GM19328 (cell line): ENCODE data around the gene SPINK7.
"Not testable (repeated sequence)": the region's sequence is repeated elsewhere in the genome, so short reads cannot be mapped to it uniquely, and the experiment has no call there.

ENCODE experiments used
- ATAC-seq: cut with Tn5 transposase; IDR thresholded peaks from one replicate; pipeline ENCODE4 v1.9.1; 2021; ENCODE audit warnings: mild to moderate bottlenecking, moderate library complexity; ENCODE audit not compliant: unreplicated experiment

The SPINK7 gene

DNA sequence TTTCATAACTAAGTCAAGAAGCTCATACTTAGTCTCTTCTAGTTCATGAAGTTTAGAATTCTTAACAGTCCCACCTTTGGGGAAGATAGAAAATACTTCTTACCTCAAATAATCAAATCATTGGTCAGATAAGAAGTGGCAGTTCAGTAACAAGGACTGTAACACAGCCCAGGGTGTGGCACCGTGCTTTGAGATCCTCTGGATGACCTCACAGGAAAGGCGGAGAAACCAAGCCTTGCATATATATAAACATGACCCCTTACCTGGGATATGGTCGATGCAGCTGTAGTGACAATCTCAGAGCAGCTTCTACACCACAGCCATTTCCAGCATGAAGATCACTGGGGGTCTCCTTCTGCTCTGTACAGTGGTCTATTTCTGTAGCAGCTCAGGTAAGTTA is at the start of gene SPINK7:
Gene SPINK7 (plus strand): TSS at position 271 of the 400 bp plus-strand sequence. CDS start 61 bp downstream, at position 332.
- ATAC-seq, result no peak

DNA sequence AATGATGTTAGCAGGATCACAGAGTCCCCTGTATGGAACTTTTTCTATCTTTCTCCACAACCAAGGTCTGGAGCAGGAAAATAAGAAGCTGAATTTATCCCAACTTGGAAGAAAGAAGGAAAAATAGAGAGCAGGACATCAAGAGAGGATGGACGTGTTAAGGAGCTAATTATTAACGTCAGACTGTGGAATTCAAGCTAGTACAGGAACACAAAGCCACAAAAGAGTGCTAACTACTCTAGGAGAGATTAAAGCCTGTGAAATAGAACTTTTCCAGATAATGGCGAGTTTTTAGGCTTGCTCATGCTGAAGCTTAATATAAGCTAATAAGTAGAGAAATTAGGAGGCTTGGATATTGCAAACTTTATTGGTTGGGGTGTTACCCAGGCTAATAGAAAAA is 44.3 kb upstream of the SPINK7 start:
- no peak for ATAC-seq

DNA sequence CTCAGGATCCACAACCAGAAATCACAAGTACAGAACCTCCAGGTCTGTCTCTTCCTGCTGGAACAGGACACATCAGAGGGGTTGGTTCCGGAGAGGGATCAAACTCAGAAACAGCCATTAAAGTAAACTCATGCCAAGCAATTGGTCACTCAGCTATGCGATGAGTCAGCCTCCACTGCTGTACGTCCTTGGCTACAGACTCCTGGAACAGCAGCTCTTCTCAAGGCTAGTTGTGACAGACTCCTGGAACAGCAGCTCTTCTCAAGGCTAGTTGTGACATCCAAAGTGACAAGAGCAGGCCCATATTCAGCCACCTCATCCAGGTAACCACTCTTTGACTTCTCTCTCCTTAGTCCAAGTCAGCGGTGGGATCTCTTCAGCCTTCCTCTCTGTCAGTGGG is 43.7 kb upstream of the SPINK7 start, which contains the start of gene SPINK13:
Gene SPINK13 (plus strand): TSS at position 229 of the 400 bp plus-strand sequence. CDS start 1,279 bp downstream, outside the sequence.
- no peak for ATAC-seq

DNA sequence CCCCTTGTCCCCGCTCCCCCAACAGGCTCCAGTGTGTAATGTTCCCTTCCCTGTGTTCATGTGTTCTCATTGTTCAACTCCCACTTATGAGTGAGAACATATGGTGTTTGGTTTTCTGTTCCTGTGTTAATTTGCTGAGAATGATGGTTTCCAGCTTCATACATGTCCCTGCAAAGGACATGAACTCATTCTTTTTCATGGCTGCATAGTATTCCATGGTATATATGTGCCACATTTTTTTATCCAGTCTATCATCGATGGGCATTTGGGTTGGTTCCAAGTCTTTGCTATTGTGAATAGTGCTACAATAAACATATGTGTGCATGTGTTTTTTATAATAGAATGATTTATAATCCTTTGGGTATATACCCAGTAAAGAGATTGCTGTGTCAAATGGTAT is 37.1 kb upstream of the SPINK7 start:
- ATAC-seq, result not testable (repeated sequence)

DNA sequence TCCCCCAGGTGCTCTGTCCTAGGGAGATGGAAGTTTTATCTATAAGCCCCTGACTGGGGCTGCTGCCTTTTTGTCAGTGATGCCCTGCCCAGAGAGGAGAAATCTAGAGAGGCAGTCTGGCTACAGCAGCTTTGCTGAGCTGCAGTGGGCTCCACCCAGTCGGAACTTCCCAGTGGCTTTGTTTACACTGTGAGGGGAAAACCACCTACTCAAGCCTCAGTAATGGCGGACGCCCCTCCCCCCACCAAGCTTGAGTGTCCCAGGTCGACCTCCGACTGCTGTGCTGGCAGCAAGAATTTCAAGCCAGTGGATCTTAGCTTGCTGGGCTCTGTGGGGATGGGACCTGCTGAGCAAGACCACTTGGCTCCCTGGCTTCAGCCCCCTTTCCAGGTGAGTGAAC is 31.3 kb upstream of the SPINK7 start:
- ATAC-seq, result not testable (repeated sequence)

DNA sequence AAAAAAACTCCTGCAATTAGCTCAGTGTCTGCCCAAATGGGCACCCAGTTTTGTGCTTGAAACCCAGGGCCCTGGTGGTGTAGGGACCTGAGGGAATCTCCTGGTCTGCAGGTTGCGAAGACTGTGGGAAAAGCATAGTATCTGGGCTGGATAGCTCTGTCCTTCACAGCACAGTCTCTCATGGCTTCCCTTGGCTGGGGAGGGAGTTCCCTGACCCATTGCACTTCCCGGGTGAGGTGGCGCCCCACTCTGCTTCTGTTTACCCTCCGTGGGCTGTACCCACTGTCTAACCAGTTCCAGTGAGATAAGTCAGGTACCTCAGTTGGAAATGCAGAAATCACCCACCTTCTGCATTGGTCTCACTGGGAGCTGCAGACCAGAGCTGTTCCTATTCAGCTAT is 30.9 kb upstream of the SPINK7 start:
- not testable (repeated sequence) for ATAC-seq

DNA sequence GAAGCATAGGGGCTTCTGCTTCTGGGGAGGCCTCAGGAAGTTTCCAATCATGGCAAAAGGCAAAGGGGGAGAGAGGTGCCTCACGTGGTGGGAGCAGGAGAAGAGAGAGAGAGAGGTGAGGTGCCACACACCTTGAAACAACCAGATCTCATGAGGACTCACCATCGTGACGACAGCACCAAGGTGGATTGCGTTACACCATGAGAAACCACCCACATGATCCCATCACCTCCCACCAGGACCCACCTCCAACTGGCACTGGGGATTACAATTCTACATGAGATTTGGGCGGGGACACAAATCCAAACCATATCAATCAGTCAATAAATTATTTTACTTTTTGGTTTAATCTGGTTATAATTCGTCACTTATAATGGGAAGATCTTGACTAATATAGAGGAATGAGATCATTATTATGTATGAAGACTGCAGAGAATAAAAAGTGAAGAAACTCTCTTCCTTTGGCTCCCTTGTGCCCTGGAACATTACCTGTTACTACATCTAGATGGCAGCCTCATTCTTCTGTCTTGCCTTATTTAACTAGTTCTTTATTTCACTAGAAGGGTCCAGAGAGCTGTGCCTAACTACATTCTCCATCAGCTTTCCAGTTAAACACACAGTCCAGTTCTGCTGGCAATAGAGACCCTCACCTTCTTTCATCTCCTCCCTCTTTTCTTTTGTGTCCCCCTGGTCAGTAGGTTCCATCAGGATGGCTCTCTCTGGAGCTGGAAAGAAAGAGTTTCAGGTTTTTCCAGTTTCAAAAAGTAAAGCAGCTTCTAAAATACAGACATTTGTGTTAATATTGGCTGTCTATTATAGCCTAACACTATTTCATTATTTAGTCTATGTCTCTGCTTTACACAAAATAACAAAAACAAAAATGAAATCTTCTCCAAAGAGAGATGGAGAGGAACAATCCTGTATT is 21.7 kb upstream of the SPINK7 start:
- no peak for ATAC-seq

DNA sequence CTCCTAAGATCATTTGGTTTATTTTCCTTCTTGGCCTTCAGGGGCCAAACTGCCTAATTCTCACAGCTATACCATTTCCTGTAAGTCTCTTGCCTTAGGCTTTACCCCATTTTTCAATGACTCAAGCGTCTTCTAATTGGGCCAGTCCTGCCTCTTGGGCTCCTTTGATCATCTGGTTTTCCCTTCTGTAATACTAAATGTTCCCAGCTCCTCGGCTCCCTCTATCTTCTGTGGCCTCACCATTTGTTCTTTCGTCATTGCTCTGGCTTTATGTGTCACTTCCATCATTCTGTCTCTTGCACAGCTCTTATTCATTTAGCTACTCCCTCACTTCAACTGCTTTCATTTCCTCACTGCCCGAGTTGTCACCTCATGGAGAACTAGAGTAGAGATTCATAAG is 14.5 kb upstream of the SPINK7 start:
- no peak for ATAC-seq

DNA sequence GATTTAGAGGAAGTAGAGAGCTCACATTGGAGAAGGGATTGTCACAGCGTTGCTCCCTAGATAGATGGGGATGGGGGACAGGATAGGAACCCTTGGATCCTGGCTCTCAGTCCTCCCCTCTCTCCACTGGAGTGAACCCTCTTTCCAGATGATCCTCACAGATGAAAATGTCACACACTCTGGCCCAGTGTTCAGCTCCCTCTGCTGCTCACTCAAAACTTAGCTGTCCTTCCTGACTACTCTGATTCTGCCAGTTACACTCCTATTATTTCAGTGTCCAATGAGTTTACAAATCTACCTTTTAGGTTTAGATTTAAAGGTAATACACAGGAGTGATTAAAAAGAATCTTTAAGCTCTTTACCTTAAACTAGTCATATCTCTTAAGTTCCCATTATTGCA is 5.8 kb upstream of the SPINK7 start:
- no peak for ATAC-seq

DNA sequence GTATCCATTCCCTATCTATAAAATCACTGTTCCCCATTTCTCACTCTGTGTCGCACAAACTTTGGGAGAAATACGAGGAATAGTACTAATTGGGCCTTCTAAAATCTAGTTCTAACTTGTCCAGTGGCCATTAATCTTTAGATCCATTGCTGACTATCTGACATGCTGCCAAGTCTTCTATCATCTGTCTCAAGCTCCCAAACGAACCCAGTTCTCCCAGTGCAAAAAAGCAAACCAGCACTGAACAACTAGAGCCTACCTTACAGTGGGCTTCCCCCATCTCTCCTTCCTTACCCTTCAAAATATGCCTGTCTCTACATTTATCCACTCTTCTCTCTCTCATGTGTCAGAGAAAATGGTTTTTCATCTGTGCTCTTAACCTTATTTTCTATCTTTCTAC is 3.2 kb upstream of the SPINK7 start:
- ATAC-seq, result no peak

DNA sequence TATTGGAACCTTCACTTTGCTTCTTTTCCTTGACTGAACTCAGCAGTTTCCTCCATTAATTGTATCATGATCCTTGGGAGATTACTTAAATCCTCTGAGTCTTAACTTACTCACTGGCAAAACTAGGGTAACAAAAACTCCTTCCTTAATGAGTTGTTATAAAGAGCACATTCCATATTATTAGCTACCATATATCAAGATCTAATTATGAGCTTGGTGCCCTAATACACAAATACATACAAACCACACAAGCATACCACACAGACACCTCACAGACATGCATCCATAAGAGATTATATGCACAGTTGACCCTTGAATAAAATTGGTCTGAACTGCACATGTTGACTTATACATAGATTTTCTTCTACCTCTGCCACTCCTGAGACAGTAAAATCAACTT is 2.5 kb upstream of the SPINK7 start:
- ATAC-seq, result no peak

DNA sequence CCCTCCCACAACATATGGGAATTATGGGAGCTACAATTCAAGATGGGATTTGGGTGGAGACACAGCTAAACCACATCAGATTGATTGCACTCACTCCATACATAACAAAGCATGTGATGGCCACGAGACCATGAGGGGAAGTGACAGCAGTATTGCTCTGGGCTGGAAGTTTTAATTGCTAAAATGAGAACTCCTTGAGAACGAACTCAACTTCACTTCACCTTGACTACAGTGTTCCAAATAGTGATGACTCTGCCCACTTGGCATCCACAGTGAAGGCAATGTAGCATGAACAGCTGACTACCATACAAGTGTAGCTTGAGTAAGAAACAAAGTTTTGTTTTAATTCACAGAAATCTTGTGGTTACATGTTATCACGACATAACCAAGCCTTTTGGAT is 739 bp upstream of the SPINK7 start:
- no peak for ATAC-seq

DNA sequence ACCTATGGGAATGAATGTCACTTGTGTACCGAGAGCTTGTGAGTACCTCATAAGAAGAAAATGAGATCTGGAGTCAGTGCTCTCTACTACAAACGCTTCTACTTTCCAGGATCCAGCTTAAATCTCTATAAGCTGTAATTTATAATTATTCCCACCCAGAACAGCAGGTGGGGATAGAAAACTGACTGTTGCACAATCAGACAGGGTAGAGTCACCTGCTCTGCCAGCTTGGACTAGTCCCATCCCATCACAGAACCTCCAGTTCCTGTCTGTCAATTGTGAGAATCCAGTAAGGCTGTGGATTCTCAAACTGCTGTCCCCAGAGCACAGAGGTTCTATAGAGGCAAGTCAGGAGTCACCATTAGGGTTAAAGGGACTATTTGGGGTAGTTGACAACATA is 2.0 kb downstream of the SPINK7 start:
- no peak for ATAC-seq

DNA sequence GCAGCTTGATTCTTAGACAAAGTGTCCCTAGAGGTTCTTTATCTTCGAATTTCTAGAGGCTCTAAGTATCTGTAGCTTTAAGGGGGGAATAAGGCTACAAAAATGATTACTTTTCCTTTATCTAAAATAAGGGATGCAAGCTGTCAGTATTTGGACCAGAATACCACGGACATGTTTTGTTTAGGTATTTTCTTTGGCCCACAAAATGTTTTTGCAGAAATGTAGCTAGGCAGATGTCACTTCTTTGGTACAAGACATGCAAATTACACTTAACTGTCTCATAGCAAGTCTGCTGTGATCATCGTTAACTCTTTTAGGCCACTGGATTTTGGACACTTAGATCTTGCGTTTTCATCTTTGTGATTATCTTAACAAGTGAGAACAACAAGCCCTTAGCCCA is 2.5 kb downstream of the SPINK7 start:
- no peak for ATAC-seq

DNA sequence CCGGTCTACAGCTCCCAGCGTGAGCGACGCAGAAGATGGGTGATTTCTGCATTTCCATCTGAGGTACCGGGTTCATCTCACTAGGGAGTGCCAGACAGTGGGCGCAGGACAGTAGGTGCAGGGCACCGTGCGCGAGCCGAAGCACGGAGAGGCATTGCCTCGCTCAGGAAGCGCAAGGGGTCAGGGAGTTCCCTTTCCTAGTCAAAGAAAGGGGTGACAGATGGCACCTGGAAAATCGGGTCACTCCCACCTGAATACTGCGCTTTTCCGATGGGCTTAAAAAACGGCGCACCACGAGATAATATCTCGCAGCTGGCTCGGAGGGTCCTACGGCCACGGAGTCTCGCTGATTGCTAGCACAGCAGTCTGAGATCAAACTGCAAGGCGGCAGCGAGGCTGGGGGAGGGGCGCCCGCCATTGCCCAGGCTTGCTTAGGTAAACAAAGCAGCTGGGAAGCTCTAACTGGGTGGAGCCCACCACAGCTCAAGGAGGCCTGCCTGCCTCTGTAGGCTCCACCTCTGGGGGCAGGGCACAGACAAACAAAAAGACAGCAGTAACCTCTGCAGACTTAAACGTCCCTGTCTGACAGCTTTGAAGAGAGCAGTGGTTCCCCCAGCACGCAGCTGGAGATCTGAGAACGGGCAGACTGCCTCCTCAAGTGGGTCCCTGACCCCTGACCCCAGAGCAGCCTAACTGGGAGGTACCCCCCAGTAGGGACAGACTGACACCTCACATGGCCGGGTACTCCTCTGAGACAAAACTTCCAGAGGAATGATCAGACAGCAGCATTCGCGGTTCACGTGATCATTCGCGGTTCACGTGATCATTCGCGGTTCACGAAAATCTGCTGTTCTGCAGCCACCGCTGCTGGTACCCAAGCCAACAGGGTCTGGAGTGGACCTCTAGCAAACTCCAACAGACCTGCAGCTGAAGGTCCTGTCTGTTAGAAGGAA is 8.1 kb downstream of the SPINK7 start:
- ATAC-seq, result not testable (repeated sequence)

DNA sequence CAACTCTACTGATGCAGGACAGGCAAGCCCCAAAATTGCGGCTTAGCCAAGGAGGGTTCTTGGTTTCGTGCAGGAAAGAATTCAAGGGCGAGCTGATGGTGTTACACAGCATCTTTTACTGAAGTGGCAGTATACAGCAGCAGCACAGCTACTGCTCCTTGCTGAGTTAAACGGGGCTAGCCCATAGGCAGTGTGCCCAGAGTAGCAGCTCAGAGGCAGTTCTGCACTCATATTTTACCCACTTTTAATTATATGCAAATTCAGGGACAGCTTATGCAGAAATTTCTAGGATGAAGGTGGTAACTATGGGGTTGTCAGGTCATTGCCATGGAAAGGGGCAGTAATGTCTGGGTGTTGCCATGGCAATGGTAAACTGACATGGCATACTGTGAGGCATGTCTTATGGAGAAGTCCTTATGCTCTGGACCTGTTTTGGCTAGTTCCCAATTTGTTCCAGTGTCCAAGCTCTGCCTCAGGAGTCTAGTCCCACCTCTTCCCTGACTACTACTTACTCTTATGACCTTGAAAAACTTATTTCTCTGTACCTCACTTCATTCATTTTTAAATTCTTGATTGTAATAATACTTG is 21.1 kb downstream of the SPINK7 start:
- no peak for ATAC-seq

DNA sequence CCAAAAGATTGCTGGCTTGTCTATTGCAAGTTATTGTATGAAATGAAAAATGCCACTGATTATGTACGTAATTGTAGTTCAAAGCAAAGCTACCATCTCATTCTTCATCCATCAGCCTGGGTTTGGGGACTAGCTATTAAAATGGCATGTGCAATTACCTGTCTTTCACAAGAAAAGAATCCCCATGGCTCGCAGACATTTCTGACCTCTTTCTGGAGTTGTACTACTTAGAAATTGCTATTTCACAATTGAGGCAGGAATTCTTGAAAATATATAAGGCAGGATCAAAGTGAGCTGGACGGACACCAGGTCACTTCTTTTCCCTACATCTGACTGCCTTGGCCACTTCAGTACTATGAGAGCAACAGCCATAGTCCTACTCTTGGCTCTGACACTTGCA is 23.0 kb downstream of the SPINK7 start, which contains the start of gene SPINK9:
Gene SPINK9 (plus strand): TSS at position 301 of the 400 bp plus-strand sequence. CDS start 55 bp downstream, at position 356.
- no peak for ATAC-seq

DNA sequence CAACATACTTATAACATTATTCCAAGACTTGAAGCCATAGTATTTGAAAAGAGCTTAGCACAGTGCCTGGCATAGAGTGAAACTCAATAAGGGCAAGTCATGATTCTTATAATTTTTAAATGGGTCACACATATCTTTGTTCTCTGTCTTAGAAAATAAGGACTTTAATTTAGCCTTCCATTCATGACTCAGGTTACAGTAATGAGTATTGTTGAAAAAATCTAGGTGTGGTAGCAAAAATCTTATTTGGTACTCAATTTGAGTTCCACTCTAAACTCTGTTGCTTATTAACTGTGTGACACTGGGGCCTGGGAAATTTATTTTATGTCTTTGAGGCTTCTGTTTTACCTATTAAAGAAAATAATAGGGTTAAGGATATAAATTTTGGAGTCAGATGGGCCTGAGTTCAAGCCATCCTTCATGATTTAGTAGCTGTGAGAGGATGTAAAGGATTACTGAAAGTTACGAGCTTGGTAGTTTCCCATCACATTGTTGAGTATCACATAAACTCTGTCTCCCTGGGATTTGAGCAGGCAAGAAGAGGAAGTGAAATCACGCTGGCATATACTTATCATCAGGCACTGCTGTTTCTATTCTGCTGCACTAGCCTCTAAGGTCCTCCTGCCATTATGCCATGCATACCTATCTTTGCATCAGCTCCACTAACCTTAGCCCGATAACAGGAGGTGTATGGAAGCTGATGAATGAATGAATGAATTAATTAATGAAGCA is 24.6 kb downstream of the SPINK7 start:
- ATAC-seq, result no peak

DNA sequence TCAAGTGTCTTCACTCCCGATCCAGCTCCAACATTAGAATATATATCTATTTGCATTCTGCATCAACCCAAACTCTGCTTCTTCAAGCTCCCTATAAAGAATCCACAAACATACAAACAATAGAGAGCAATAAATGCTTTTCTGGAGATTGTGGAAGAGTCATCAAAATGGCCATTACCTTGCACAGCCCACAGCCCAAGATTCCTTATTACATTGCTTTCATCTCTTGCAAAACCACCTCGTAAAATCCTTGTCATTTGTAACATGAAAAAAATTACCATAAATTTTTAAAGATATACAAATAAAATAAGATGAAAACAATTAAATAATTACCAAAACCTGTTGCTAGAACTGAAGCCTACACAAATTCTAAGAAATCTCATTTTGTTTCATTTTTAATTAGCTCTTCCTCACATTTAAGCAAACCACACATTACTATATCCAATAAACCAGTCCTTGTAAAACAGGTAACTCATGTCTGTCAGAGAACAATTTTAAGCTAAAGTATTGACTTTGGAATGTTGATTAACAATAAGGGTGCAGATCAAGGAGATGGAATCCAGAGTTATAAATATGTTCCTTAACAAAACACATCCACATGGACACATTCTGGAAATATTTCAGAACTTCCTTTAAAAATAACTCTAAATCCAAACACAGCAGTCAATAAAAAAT is 30.3 kb downstream of the SPINK7 start:
- no peak for ATAC-seq

DNA sequence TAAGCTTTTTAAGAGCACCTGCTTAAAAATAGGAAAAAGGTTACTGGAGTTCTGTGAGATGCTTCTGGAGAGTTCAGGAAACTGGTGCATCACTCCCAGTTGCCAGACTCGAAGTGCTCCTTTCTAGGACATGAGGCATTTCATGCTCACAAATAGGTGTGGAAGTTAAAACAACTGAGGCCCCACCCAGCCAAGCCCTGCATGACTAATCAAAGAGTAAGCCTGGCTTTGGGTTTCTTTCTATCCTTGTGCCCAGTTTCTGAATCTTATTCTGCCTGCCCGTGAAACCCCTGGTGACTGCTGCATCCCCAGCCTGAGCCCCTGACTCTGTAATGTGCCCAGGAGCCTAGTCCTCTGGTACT is 30.8 kb downstream of the SPINK7 start:
- no peak for ATAC-seq
